Activated T-cell treated with anti-CD3 and anti-CD28 coated beads for 4 hours (primary cell): ENCODE results near the gene CEP112.
A peak's percentile ranks its signal among the peaks of the same experiment; 100 is the strongest.

Experiments
- DNase-seq: peaks from one replicate; pipeline ENCODE4 v3.0.0-alpha.2; 2020

CEP112 gene

DNA sequence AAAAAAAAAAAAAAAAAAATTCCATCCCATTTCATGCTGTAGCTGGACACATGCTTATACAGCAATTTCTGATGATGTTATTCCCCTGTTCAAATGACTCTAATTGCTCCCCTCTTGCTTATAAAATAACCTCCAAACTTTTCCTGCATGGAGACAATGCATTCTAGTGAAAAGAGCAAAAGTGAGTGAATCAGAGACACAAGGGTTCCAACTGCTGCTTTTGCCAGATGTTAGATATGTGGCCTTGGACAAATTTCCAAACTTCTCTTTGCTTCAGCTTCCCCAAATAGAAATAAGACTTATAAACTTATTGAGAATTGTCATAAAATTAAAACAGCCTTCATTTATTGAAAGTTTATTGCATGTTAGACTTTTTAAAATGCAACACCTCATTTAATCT, 565.5 kb downstream of the CEP112 start:
- DNase-seq: no peak

DNA sequence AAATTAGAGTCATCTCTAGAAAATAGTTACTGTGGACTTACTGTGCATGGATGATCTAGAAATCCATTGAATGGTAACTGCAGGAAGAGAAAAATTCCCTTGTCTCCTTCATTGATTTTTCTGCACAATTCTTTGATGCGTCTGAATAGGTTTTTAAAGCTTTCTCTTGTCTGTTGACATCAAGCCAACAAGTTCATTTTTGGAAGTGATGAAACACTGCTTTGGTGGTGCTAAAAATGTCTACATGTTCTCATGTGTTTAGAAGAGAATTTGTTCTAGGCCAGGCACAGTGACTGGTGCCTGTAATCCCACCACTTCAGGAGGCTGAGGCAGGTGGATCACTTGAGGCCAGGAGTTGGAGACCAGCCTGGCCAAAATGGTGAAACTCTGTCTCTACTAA, 573.4 kb downstream of the CEP112 start:
- DNase-seq: no peak

DNA sequence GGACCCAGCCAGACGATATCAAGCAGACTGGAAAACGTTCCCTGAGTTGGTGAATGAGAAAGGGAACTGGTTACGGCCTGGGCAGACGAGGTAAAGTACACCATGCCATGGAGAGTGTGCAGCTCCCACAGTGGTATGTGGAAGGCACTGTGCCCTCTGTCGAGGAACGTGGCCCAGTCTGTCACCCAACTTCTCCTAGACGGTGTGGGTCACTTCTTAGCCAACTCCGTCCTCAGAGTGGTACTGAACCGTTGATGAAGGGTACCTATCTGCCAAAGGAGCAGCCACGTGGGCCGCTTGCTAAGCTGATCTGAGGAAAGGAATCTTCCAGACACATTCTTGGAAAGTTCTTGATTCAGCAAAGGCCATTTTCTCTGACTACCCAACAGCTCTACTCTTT, 574.4 kb downstream of the CEP112 start:
- DNase-seq: no peak

DNA sequence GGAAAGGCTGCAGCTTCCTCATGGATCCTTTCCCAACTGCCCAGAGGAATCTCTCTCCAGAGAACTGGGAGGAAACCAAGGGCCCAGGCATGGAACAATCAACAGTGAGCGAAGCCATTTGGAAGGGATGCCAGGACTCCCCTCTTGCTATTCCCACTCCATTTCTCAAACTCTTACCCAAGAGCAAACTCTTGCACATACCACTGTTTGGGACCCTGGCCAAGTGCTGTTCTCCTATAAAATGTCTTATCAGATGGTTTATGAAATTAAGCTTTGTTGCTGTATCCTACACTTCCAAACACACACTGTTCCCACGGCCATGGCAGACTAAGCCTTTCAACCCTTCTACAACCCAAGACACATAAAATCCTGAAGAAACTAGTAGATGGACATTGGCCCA, 582.2 kb downstream of the CEP112 start:
- no peak for DNase-seq

DNA sequence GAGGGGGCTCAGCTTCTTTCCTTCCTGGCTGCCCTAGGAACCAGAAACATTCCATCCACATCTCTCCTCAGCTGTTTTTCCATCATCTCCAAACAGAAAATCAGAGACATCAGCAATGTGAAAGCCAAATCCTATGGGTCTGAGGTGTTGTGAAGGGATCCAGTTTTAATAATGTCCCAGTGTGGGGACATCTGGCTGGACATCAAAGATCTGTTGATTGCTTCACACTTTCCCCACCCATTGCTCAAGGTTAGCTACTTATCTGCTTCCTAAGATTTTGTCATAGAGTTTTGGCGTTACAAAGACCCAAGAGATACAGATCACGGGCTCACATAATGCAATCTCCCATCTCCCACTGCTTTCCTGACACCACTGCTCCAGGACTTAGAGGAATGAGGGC, 582.6 kb downstream of the CEP112 start:
- no peak for DNase-seq

DNA sequence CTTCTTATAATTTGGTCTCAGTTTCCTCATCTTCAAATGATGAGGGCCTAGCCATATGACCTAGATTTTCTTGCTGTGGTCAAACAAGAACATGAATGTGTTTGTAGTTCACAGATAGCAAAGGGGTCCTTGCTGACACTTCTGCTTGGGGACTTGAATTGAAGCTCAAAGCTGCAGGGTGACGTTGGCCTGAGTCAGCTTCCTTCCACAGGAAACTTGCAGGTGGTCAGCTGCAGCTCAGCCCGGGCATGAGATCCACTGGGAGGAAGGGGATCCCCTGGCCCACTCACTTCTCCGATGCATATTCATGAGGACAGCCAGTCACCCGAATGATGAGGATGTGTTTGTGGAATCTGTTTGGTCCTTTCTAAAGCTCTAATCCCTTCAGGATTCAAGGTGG, 587.9 kb downstream of the CEP112 start:
- DNase-seq: no peak

DNA sequence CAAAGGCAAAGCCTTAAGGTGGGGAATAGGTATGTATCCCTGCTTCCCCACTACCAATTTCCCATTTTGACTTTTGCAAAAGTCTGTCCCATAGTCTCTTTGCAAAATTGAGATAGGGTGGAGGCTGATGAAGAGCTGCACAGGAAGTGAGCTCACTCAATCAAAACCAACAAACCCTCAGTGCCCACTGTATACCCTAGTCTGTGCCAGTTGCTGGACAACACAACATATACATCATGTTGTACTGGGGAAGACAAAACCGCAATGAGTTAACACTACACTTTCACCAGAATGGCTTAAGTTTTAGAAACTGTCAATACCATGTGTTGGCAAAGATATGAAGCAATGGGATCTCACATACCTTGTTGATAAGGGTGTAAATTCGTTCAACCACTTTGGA, 590.1 kb downstream of the CEP112 start:
- DNase-seq: no peak

DNA sequence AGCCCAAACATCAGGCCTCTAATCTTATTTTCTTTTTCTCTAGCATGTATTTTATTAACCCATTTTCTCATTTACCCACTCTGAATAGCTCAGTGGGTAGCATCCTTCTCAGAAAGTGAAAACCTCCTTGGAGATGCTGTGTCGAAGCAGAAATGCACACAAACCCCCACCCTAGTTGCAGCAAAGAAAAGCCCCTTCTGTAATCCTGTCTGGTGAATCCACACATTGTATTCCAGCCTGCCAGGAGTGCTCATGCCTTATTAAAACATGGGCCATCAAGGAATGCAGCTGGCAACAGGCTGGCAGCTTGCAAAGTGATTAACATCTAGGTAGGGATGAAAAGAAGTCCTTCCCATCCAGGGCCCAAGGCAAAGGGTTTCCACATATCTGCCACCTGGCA, 590.8 kb downstream of the CEP112 start:
- DNase-seq: no peak

DNA sequence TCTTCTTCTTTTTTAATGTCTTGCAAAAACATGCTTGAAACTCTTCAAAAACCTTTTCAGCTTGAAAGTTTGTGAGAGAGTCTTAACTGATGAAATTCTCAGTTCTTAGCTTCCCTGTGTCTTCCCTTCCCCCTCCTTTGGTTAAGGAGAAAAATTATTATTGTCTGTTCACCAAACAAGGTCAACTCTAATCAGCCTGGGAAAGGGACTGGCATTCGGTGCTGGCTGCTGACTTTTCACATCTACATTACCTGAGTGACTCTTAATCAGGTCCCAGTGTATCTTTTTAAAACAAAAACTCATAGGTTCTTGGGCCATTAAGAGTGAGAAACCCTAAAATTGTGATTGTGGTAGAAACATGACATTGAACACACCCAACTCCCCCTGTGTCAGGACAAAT, 591.4 kb downstream of the CEP112 start:
- no peak for DNase-seq

DNA sequence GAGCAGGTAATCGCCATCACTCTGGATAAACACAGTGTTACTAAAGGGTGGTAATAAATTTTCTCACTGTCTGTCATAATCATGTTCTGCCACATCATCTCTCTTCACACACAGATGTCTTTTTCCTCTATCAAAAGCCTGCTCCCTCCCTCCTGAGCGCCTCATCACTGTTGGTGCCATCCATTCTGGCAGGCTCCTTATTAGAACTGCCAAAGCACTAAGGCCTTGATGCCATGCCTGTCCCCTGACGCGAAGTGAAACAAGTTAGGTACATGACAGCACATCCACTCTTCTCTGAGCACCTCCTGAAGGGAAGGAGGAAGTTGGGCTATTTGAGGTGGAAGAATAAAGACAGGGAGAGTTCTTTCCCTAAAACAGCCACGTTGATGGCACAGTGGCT, 592.3 kb downstream of the CEP112 start:
- DNase-seq: no peak

DNA sequence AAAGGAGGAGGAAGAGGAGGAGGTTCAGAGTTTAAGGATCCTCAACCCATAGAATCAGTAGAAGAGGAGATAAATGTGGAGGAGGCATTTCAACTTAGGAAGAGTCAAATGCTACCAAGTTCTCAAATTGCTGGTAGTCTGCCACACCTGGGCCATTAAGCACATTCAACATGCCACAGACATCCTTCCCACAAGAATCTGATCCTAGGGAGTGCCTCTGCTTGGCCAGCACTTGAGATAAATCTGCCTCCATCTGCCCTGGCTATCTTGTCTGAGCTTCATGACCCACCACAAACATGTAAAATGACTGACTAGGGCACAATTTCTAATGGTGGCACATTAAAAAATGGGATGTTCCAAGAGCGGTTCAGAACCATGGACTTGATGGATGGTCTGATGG, 593.2 kb downstream of the CEP112 start:
- DNase-seq: no peak

DNA sequence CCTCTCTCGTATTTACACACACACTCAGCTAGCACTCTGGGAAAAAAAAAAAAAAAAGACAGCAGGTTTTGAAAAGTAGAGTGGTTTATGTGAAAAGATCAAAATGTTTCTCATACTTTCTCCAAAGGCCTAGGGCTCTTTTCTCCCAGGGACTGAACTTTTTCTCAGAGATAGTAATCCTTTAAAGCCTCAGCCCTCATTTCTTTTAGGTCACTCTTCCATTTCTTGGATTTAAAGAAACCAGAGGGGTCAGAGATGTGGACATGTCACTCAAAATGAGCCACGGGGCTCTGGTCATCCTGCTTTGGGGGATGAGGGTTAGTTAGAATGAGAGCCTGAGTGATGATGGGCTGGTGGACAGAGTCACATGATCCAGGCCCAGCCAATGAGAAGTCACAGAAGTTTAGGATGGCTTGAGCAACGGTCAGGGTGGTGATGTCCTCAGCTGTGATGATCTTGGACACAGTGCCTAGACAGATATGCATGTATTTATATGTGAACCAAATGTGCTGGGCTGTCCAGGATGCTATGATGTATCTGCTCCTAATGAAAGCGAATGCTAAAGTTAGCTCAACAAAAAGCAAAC, 596.8 kb downstream of the CEP112 start:
- DNase-seq: no peak

DNA sequence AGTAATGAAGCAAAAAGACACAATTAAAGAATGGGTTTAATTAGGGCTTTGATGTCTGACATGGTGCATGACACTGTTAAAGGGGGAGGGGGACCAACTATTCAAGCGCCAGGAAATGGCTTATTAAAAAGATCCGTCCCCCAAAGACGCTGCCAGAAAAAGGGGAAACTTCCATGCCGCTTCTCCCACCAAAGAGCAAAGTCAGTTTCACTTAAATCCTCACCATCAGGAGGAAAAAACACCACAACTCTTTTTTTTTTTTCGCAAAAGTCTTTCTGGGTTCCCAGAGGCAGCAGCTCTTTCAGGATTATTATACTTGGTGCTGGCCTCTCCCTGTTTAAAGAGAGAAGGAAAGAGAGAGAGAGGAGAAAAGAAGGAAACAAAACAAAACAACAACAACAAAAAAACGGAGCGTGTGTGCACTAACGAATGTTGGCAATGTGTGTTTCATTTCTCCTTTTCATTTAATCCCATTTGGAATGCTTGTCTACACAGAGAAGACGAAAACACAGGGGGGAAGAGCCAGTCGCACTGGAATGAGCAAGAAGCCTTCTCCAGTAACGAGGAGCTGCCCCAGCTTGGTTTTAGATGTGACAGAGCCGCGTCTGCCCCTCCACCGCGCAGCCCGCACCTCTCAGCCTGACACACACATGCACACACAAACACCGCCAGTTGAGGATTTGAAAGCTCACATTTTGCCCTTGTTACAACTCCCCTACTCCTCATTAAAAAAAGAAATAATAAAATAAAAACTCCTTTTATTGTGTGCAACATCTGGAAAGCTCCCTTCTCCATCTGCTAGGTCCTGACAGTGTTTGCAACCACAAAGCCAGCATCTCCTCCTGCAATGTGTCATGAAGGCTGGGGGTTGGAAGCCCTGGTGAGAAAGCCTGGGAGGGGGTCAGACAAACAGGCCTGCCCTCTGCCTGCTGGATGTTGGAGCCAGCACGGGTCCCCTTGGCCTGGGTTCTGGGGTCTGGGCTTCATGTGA, 597.8 kb downstream of the CEP112 start:
- DNase-seq: peak; percentile 11

DNA sequence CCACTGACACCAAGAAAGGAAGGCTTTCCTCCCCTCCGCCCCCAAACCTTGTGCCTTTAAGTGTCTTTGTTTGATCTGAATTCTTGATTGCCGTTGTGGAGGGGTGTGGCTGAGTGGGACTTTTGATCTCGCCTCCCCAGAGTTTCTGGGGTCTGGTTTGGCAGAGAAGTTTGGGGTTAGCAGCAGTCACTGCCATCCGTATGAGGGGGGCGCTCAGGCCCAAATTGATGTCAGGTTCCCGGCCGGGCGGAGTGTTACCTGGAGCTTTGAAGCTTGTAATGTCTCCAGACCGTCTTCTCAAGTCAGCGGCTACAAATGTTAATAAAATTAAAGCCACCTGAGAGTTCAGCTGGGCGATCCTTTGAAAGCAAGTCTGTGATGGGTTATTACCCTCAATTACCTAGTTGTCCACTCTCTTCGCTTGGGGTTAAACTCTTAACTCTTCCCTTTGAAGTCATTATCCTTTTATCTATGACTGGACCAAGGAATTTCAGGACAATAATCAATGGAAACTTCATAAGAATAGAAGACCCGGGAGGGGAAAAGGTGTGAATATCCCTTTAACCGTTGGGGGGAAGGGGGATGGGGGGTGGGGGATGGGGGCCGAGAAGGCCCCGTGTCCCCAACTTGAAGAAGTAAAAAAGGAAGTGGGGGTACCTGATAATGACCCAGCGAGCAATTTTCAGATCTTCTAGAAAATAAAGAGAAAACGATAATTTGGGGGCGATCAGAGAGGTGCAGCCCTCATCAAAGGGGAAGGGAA, 598.7 kb downstream of the CEP112 start:
- DNase-seq: no peak

DNA sequence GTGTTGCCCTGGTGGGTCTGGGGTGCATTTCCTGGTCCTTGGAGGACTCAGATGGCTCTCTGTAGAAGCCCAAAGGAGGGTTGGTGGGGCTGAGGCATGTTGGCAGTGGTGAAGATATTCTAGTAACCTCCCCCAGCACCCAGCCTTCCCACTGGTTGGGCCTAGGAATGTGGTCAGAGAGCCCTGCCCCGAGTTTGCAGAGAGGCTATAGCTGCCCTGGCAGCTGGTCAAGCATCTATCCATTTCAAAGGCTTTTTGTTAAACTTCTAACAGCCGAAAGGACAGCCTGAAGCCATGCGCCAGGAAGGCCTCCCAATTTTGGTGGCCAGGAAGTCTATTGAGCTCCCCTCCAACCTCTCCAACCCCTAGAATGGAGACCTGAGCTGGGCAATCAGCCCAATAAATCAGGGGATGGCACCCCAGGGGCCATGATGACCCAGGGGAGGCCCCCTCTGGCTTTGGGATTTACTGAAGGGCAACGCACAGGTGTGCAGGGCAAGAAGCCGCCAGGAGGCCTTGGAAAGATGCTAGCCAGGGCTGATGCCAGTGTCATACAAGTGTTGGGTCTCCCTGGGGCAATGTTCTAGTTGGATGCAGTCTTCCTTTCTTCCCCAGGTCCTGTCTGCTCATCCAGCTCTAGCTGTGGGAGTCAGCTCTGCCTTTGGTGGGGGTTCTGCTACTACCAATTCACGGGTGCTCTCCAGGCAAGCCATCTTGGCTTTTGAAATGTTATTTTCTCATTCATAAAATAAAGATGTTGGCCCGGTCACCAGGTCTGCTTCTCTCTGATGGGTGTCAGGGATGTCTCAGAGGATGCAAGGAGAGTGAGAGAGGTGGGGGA, 599.6 kb downstream of the CEP112 start:
- no peak for DNase-seq

DNA sequence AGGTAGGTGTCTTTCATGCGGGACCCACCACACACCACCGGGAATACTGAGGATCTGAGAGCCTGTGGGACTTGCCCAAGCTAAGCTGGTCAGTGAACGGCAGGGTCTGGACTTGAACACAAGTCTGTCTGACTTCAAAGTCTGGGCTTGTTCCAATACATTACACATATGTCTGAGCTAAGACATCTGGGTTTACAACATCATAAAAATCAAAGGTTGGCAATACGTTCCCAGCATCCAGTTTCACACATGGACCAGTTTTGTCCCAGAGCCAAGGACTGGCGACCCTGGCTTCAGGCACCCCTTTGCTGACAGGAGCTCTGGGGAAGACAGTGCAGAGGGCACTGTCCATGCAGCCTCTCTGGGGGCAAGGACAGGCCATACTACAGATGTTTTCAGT, 602.6 kb downstream of the CEP112 start:
- DNase-seq: no peak

DNA sequence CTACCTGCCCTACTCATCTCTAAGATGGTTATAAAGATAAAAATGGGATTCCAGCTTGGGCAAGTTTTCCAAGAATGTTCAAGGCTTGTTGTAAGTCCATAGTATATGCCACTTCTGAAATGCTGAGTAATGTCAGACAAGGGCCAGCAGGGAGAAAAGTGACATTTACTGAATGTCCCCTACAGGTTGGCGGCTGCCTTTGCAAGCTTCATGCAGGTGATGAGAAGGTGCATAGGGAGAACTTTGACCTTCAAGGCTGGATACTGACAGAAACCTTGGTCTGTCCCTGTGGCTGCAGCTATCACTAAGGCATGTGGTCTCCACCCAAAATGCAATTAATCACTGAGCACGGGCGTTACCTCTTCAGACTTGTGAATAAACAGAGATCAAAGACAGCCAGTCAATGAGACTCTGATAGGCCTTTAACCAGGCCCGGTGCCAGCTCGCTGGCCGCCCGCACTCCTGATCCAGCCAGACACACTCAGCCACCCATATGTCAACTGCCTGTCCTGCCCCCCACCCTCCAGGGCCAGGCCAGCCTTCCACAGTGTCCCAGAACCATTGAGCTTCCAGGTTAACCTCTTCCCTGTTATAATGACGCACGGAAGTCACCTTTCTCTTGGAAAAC, 603.6 kb downstream of the CEP112 start:
- no peak for DNase-seq

DNA sequence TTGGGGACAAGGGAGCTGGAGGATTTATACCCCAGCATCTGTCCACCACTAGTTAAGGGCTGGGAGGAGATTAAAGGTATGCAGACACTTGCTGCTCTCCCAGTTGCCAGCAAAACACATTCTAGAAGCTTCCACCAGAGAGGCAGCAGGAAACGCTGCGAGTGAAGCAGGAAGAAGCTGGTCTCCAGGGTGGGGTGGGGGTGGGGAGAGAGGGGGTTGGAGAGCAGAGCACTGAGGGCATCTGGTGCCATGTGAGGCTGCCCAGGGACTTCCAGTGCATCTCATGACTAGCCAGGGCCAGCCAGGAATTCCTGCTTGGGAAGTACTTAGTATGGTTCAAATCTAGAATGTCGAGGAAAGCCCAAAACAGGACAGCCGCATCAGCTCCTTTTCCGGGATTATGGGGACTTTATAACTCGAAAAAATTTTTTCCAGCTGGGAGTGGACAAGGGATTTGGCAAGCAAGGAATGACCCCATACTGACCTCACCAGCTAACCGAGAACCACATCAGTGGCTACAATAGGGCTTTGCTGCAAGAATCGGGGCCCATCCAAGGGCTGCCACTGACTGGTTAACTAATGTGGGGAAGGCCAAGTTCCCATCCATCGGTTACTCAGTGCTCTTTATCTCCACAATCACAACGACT, 604.3 kb downstream of the CEP112 start:
- DNase-seq: no peak

DNA sequence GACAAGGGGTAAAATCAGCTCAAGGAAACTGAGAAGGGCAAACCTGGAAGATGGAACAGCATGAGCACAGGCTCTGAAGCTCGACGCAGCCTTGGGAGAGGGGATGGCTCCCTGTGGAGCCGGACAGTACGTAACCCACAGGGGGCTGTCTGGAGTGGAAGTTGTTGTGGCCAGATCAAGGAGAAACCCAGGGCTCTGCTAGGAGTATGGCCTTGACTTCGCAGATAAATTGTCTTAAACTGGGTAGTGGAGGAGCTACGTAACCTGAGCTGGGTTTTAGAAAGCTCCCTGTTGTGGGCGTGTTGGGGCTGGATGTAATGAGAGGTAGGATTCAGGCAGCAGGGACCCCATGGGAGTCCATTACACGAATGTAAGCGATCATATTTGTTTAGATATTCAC, 605.0 kb downstream of the CEP112 start:
- no peak for DNase-seq
